ENCODE results near the gene MSI2. TPM values are rescaled to one million over a fixed set of nuclear protein-coding genes. Genes with fewer than 3 reads are reported as not detected.
A peak's percentile ranks its signal among the peaks of the same experiment; 100 is the strongest.

MSI2 gene
- total RNA-seq, 2 donors from 2014 or later, result 88.3 to 114 TPM

DNA sequence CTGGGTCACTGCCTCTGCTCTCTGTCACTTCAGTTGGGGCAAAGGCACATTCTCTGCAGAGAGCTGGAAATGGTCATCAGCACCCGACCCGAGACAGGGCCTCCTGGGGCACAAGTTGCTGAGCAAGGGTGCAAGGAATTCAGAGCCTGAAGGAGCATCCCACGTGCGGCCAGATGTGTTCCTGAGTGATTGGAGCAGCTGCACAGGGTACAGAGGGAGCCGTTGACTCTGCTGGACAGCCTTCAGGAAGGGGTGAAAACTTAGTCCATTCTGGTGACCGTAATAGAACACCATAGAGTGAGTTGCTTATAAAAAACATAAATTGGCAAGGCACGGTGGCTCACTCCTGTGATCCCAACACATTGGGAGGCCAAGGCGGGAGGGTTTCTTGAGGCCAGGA, 382.0 kb downstream of the MSI2 start:
- TF ChIP-seq, protein P1, sequence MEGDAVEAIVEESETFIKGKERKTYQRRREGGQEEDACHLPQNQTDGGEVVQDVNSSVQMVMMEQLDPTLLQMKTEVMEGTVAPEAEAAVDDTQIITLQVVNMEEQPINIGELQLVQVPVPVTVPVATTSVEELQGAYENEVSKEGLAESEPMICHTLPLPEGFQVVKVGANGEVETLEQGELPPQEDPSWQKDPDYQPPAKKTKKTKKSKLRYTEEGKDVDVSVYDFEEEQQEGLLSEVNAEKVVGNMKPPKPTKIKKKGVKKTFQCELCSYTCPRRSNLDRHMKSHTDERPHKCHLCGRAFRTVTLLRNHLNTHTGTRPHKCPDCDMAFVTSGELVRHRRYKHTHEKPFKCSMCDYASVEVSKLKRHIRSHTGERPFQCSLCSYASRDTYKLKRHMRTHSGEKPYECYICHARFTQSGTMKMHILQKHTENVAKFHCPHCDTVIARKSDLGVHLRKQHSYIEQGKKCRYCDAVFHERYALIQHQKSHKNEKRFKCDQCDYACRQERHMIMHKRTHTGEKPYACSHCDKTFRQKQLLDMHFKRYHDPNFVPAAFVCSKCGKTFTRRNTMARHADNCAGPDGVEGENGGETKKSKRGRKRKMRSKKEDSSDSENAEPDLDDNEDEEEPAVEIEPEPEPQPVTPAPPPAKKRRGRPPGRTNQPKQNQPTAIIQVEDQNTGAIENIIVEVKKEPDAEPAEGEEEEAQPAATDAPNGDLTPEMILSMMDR (conservative IDR thresholded peaks at IDR 0.05), result no peak
- no peak overlapping the region for H3K4me3 Mint-ChIP-seq
- H3K36me3 Mint-ChIP-seq (ENCODE audit: low read depth), result peaks cover 27% of the 10 kb centered on the region
- peaks cover 6% of the 10 kb centered on the region for H3K36me3 ChIP-seq (ENCODE audit: control insufficient read depth, insufficient read depth, low read length)
- no peaks in the 10 kb centered on the region for H3K9me3 ChIP-seq (ENCODE audit: control insufficient read depth, low read length)
- WGBS, 2 experiments (ENCODE audit: insufficient coverage in 1 of 2, insufficient read length in 1 of 2), result 91 to 92% methylated on average over 5 to 8 of the region's 8 CpGs
- H3K27ac Mint-ChIP-seq, result no peak overlapping the region
- no peak overlapping the region for H3K9ac ChIP-seq (ENCODE audit: extremely low read depth, low read length, poor library complexity, severe bottlenecking)
- H3K27me3 ChIP-seq (ENCODE audit: control insufficient read depth, insufficient read depth, low read length, poor library complexity, severe bottlenecking), result peaks cover 20% of the 10 kb centered on the region
- peaks cover 30% of the 10 kb centered on the region for H3K4me1 Mint-ChIP-seq
- H3K4me3 ChIP-seq (ENCODE audit: low read length), result no peak overlapping the region
- no peak overlapping the region for H3K27ac ChIP-seq (ENCODE audit: low read depth, low read length)
- peaks cover 1% of the 10 kb centered on the region for H3K9me3 Mint-ChIP-seq
- H3K4me1 ChIP-seq (ENCODE audit: control insufficient read depth, insufficient read depth, low read length), result peaks cover 14% of the 10 kb centered on the region
- DNase-seq, result no peak
- H3K27me3 Mint-ChIP-seq (ENCODE audit: insufficient read depth), result peaks cover 29% of the 10 kb centered on the region

GRCh38 chr17:57639381-57639780, 383.1 kb downstream of the MSI2 start:
- Mint-ChIP-seq H3K27ac (no peak overlapping the region), H3K4me1 (peaks cover 30% of the 10 kb centered on the region), H3K36me3 (ENCODE audit: low read depth) (peaks cover 21% of the 10 kb centered on the region), H3K27me3 (ENCODE audit: insufficient read depth) (peaks cover 29% of the 10 kb centered on the region), H3K4me3 (no peak overlapping the region), H3K9me3 (peaks cover under 1% of the 10 kb centered on the region)
- TF ChIP-seq, protein P1 (conservative IDR thresholded peaks at IDR 0.05), result no peak
- H3K9ac ChIP-seq (ENCODE audit: extremely low read depth, low read length, poor library complexity, severe bottlenecking), result no peak overlapping the region
- H3K36me3 ChIP-seq (ENCODE audit: control insufficient read depth, insufficient read depth, low read length), result no peaks in the 10 kb centered on the region
- 75 to 78% methylated on average over 5 of the region's 5 CpGs for WGBS, 2 experiments (ENCODE audit: insufficient coverage in 1 of 2, insufficient read length in 1 of 2)
- H3K4me3 ChIP-seq (ENCODE audit: low read length), result no peak overlapping the region
- no peak overlapping the region for H3K27ac ChIP-seq (ENCODE audit: low read depth, low read length)
- H3K4me1 ChIP-seq (ENCODE audit: control insufficient read depth, insufficient read depth, low read length), result peaks cover 14% of the 10 kb centered on the region
- DNase-seq, result no peak
- no peaks in the 10 kb centered on the region for H3K9me3 ChIP-seq (ENCODE audit: control insufficient read depth, low read length)
- H3K27me3 ChIP-seq (ENCODE audit: control insufficient read depth, insufficient read depth, low read length, poor library complexity, severe bottlenecking), result peaks cover 20% of the 10 kb centered on the region

GRCh38 chr17:57640079-57640478, 383.8 kb downstream of the MSI2 start:
- peaks cover 15% of the 10 kb centered on the region for H3K36me3 Mint-ChIP-seq (ENCODE audit: low read depth)
- H3K4me1 ChIP-seq (ENCODE audit: control insufficient read depth, insufficient read depth, low read length), result peaks cover 14% of the 10 kb centered on the region
- H3K27ac Mint-ChIP-seq, result no peak overlapping the region
- H3K4me3 Mint-ChIP-seq, result no peak overlapping the region
- no peak overlapping the region for H3K27ac ChIP-seq (ENCODE audit: low read depth, low read length)
- 38 to 63% methylated on average over 4 to 5 of the region's 7 CpGs for WGBS, 2 experiments (ENCODE audit: insufficient coverage in 1 of 2, insufficient read length in 1 of 2)
- TF ChIP-seq, protein P1 (conservative IDR thresholded peaks at IDR 0.05), result no peak
- no peaks in the 10 kb centered on the region for H3K36me3 ChIP-seq (ENCODE audit: control insufficient read depth, insufficient read depth, low read length)
- H3K9me3 ChIP-seq (ENCODE audit: control insufficient read depth, low read length), result no peaks in the 10 kb centered on the region
- no peak overlapping the region for H3K9ac ChIP-seq (ENCODE audit: extremely low read depth, low read length, poor library complexity, severe bottlenecking)
- H3K9me3 Mint-ChIP-seq, result no peaks in the 10 kb centered on the region
- peaks cover 20% of the 10 kb centered on the region for H3K27me3 ChIP-seq (ENCODE audit: control insufficient read depth, insufficient read depth, low read length, poor library complexity, severe bottlenecking)
- peaks cover 30% of the 10 kb centered on the region for H3K4me1 Mint-ChIP-seq
- peaks cover 29% of the 10 kb centered on the region for H3K27me3 Mint-ChIP-seq (ENCODE audit: insufficient read depth)
- no peak overlapping the region for H3K4me3 ChIP-seq (ENCODE audit: low read length)
- DNase-seq, result peak; percentile 67

Measured in endodermal cell (in vitro differentiated cells).